Measurements from ENCODE around the gene NFKBIL1. TPM values are rescaled to one million over a fixed set of nuclear protein-coding genes. Genes with fewer than 3 reads are reported as not detected.

Gene NFKBIL1
- total and polyA plus RNA-seq, 9 of the 15 experiments (the other 6 are each of a cell fraction or from before 2014, with no cell fraction given) = 0.49 to 33.1 (median 7.6) TPM

DNA sequence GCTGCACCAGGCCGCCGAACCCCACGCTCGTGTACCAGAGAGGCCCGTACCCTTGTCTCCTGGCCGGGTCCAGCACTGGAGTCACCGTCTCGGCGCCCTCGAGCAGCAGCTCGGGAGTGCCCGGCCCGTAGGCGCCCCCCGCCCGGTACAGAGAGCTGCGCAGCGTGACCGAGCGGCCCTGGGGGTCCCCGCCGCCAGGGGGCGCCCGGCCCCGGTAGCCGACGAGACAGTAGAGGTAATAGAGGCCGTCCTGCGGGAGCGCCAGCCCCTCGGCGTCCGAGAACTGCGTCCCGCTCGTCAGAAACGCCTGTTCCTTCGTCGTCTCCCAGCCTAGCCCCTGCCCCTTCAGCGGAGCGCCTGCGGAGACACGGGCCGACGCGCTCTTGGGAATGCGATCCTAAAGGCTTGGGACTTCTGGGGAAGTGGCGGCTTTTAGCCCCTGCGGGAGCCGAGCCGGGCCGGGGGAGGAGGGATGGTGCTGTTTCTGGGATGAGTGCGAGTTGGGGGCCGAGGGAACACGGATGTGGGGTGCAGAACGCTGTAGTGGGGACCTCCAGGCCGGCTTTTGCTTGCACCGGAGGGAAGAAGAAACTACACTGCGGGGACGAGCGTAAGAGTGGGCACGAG, 33.5 kb downstream of the NFKBIL1 start (continued):
- TF ChIP-seq, protein P1, sequence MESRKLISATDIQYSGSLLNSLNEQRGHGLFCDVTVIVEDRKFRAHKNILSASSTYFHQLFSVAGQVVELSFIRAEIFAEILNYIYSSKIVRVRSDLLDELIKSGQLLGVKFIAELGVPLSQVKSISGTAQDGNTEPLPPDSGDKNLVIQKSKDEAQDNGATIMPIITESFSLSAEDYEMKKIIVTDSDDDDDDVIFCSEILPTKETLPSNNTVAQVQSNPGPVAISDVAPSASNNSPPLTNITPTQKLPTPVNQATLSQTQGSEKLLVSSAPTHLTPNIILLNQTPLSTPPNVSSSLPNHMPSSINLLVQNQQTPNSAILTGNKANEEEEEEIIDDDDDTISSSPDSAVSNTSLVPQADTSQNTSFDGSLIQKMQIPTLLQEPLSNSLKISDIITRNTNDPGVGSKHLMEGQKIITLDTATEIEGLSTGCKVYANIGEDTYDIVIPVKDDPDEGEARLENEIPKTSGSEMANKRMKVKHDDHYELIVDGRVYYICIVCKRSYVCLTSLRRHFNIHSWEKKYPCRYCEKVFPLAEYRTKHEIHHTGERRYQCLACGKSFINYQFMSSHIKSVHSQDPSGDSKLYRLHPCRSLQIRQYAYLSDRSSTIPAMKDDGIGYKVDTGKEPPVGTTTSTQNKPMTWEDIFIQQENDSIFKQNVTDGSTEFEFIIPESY (CRISPR knock-in tag; IDR thresholded peaks at IDR 0.05) = peak; percentile 71; the same call in 1 of the 2 replicates
- TF ChIP-seq NFE2 (IDR thresholded peaks at IDR 0.05; ENCODE audit: low read depth) (no peak), RAD21 (CRISPR knock-in tag; conservative IDR thresholded peaks at IDR 0.05 in 1 of 2, IDR thresholded peaks at IDR 0.05 in 1 of 2) (peak; percentile 86 to 88), BCL6 (CRISPR knock-in tag; IDR thresholded peaks at IDR 0.05) (no peak), ZNF239 (CRISPR knock-in tag; IDR thresholded peaks at IDR 0.05) (no peak)
- TF ChIP-seq, protein P2, sequence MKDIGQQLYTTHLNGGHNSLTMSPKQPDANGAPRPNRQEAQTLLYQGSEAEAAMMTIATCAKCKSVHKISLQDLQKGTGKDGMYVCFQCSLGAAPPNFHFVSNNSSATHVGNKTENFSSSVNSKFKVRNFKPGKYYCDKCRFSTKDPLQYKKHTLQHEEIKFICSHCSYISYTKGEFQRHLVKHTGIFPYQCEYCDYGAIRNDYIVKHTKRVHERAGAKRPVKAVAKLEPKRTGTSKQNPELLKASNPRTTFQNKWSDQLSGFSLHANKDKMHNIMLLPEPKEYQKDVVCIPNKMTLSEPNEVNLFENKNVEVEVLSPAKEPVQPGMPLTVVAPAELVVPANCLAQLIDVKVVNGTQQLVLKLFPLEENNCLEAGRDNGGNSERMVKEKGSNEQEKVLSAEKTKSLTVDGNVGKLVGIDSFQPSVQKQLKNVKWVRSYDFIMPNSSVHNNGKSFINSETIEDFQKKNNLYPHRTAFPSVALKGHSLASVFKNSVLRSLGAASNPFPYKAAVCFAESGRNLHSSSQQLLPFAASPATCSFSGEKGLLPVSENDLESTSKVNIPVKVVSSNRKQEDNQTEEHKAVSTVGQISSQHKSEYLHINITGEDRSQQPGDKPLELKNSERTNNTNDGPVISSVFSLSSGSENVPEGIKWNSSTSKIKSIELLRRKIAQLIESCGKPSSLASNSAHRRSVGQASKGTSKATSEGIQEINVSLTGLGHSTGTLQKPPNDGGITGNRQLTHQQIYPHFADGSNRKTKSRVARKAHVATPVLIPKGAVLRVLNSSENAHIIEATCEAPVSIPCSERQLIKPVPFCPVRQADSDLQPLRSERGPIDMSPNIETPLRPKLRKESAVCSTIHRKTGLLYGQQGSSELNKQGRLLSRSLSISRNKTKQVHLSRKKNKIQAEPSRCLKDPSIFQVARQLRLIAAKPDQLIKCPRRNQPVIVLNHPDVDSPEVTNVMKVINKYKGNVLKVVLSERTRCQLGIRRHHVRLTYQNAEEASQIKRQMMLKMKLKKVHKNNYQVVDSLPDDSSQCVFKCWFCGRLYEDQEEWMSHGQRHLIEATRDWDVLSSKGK (CRISPR knock-in tag; IDR thresholded peaks at IDR 0.05) = no peak; the same call in 1 of the 2 replicates
